Caki2 (cell line): ENCODE measurements around the gene NDUFAF5. TPM values are rescaled to one million over a fixed set of nuclear protein-coding genes. Genes with fewer than 3 reads are reported as not detected.
"Not testable (repeated sequence)": the region's sequence is repeated elsewhere in the genome, so short reads cannot be mapped to it uniquely, and the experiment has no call there.

Source experiments
- DNase-seq: peaks from one replicate; pipeline ENCODE4 v3.0.0-alpha.2; 2015; ENCODE audit warnings: low read depth
- in situ Hi-C: cut with HindIII; loops from 2 replicates; pipeline ENCODE4 v1.10.0; 2016; ENCODE audit warnings: low sequenced_read_pairs, low pct_unique_long_range_greater_than_20kb, mixed read lengths
- total RNA-seq: library from RNA; depleted of rRNA; stranded (reverse); fragments of >200 nt; shearing (Covaris generic); gene quantifications from 2 replicates; pipeline ENCODE4 v1.2.3, GENCODE V29; 2014; ENCODE audit warnings: low replicate concordance; rRNA removed

NDUFAF5 gene, protein sequence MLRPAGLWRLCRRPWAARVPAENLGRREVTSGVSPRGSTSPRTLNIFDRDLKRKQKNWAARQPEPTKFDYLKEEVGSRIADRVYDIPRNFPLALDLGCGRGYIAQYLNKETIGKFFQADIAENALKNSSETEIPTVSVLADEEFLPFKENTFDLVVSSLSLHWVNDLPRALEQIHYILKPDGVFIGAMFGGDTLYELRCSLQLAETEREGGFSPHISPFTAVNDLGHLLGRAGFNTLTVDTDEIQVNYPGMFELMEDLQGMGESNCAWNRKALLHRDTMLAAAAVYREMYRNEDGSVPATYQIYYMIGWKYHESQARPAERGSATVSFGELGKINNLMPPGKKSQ
- 13.1 and 49.7 TPM in 2 replicates for total RNA-seq

DNA sequence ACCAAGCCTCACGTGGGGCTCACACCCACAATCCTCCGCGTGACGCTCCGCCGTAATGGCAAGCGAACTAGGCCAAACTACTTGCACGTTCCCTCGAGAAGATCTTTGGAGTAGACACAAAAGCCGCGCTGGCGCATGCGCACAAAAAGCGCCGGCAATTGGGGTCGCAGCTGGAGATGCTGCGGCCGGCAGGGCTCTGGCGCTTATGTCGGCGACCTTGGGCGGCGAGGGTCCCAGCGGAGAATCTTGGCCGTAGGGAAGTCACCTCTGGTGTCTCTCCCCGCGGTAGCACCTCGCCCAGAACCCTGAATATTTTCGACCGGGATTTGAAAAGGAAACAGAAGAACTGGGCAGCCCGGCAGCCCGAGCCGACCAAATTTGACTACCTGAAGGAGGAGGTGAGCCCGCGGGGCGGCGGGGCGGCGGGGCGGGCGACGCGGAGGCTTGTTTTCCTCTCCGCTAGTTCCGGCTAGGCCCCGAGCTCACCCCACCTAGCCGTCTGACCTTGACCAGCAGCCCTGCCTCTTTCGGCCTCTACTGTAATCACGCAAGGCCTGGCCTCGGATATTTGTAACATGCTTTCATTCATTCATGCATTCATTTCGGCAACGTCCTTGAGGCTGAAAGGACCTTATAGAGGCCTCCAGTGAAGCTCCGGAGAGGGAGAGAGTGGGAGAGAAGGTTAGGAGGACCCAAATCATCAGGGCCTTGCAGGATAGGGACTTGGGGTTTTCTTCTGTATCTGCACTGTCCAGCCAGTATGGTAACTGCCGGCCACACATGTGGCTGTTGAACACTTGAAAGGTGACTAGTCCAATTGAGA, at the start of gene NDUFAF5, which contains the start of gene ESF1:
NDUFAF5 (plus strand) TSS at position 136 of the 823 bp plus-strand sequence; CDS start at position 177, 41 bp downstream.
ESF1 (minus strand) TSS at position 27 of the 823 bp plus-strand sequence. CDS start 1,779 bp downstream, outside the sequence.
- peak; percentile 85 for DNase-seq
- in situ Hi-C loops, result no loop called here

DNA sequence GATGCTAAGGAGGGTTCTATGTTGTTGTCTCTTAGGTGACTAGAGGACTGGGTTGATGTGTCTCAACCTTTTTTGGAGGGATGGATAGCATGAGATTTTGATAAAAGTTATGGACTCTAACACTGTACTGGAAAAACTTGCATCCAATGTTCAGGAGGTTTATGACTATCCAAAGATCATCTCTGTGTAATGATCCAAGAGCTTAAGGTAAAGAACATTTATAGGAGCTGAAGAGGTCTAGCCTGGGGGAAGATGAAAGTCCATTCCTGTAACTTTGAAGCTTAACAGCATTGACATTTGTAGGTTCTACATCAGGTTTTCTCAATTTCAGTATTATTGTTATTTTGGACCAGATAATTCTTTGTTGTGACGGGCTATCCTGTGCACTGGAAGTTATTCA, 49.0 kb upstream of the NDUFAF5 start:
- DNase-seq, result no peak
- in situ Hi-C loops, result no loop called here

DNA sequence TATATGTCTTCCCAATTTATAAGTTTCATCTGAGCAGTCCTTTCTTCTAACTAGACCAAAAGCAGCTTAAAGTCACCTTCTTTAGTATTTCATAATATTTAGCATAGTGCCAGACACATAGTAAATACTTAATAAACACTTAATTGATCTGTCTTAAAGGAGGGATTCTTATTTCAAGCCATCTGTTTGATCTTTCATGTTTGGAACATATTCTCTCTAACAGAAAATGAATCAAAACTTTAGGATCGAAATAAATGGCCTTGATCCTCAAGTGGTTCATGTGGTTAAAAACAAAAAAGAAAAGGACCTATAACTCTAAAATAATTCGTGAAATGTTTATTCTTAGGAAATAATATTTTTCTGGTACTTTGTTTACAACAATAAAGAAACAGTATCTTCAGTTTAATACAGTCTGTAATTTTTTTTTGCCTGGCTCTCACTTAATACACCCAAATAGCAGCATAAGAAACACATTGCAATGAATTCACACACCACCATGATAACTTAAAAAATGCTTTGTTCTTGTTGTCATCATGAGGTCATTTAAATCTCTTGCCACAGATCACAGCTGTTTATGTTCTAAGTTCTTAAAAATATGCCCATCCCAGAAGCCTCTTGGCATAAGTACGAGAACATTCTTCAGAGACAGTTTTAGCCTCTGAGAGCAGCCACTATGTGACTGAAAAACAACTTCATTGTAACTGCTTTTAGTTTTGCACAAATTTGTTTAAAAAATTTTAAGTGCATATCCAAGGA, 48.2 kb upstream of the NDUFAF5 start:
- DNase-seq, result no peak
- in situ Hi-C loops, result no loop called here

DNA sequence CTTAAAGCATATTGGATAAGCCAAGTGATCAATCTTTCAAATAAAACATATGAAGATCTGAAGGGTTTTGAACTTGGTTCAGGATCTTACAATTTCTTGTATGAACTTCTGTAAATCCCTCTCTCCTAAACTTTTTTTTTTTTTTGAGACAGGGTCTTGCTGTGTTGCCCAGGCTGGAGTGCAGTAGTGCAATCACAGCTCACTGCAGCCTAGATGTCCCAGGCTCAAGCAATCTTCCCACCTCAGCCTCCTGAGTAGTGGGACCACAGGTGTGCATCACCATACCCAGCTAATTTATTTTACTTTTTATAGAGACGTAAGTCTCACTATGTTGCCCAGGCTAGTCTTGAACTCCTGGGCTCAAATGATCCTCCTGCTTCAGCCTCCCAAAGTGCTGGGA, 46.6 kb upstream of the NDUFAF5 start:
- in situ Hi-C loops, DNase-seq: not testable (repeated sequence)

DNA sequence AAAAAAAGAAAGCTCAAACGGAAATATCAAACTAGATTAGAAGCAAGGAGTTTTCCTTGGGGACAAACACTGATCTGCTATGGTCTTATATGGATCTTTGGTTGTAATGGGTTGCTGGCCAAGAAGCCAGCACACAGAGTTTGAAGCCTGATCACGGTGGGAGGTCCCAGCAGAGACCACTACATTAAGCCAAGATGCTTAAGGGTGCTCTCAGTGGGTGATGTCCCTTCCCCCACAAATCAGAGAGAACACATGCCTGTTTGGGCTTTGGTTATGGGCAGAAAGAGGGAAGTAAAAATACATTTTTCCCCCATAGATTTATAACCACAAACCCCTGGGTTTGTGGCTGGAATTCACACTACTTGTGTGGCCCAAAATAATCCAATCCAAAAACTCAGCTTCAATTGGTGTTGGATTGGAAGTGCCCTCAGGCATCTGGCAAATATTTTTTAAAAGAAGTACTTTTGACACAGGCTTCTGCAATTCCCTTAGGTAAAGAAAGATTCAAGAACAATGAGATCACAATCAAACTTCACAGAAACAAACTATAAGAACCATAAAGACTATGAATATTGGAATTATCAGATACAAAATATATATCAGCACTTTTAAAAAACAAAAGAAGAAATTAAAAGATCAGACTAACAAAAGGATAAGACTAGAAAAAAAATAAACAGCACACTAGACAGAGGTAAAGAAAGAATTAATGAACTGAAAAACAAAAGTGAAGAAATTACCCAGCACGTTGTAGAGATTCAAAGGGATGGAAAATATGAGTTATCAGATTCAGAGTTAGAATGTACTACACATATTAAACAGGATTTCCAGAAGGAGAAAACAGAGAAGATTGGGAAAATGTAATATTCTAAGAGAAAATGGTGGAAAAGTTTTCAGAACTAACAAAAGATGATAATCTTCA, 44.8 kb upstream of the NDUFAF5 start:
- DNase-seq, result no peak
- in situ Hi-C loops, result no loop called here

DNA sequence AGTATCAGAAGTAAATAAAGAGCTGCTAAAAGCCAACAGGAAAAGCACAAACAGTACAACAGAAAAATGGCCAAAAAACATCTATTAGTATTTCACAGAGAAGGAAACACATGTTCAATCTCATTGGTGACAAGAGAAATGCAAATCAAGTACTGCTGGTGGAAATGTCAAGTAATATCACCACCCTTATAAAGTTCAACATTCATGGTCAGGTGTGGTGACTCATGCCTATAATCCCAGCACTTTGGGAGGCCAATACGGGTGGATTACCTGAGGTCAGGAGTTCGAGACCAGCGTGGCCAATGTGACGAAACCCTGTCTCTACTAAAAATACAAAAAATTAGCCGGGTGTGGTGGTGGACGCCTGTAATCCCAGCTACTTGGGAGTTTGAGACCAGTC, 42.9 kb upstream of the NDUFAF5 start:
- no peak for DNase-seq
- in situ Hi-C loops, result no loop called here

DNA sequence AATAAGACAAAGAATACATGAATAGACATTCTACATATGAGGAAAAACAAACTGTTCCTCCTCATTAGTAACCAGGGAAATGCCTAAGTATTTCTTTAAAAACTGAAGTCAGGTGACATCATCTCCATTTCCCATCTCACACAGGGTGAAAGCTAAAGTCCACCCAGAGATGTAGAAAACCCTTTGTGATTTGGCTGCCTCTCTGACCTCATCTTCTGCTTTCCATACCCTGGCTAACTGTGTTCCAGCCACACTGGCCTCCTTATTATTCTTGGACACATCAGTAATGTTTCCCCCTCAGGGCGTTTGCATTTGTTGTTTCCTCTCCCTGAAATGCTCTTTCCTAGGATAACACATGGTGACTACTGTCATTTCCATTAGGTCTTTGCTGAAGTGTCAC, 40.5 kb upstream of the NDUFAF5 start:
- DNase-seq, result peak; percentile 47
- in situ Hi-C loops, result no loop called here

DNA sequence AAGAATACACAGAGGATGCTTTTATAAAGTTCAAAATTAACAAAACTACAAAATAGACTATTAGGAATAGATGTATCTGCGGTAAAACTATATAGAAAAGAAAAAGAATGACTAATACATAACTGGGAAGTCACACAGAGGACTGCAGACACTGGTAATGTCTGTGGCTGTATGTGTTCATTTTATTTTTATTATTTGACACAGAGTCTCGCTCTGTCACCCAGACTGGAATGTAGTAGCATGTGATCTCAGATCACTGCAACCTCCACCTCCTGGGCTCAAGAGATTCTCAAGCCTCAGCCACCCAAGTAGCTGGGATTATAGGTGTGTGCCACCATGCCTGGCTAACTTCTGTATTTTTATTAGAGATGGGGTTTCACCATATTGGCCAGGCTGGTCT, 39.0 kb upstream of the NDUFAF5 start:
- in situ Hi-C loops, result no loop called here
- DNase-seq, result peak; percentile 84

DNA sequence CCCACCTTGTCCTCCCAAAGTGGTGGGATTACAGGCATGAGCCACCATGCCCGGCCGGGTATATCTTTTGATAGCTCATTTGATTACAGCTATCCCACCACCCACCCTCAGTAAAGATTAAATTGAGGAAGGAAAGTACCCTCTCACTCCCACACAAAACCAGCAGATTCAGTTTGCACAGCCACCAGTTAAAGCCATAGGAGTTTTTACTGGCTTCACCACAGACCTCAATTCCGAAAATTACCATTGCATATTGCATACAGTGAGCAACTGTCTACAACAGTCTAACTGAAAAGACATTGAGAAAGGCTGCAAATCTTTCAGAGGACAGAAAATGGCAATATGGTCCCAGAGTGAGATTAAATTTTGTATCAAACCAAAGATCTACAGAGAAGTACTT, 35.0 kb upstream of the NDUFAF5 start:
- in situ Hi-C loops, result no loop called here
- no peak for DNase-seq

DNA sequence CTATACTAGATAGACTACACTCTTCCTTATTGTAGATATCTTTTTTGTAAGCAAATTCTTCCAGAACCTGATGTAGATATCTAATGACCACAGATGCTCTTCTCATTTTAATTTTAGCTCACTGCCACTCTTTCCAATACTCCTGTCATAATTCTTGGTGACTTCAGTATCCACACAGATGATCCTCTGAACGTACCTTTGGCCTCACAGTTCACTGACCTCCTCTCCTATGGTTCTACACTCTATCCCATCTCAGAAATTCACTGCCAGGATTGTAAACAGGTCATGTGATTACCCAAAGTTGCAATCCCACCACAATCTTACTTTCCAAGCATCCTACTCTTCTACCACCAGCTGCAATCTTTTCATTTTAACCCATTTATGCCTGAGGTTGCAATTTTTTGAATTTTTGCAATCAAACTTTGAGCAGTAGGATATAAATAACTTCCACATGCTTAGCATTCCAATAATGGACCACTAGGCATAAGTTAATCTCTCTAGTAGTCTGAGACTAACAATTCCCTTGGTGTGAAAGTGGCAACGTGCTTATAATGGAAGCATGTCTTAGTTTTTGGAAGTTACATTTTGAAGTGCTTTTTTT, 31.3 kb upstream of the NDUFAF5 start:
- no peak for DNase-seq
- in situ Hi-C loops, result no loop called here

DNA sequence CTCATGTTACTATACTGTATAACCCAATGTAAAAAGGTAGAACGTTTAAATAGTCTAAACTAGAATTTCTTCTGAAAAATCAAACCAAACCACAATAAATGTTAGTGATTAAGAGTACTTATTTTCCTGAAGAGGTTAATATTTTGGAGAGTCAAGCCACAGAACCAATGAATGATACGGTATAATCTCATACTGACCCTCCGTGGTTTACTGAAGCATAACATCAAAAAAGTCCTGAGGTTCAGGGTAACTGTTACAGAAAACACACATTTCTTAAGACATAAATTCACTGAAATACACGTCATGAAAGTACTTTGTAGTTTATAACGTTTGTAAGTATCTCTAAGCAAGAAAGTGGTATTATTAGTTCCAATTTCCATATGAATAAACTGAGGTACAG, 29.0 kb upstream of the NDUFAF5 start:
- no peak for DNase-seq
- in situ Hi-C loops, result no loop called here

DNA sequence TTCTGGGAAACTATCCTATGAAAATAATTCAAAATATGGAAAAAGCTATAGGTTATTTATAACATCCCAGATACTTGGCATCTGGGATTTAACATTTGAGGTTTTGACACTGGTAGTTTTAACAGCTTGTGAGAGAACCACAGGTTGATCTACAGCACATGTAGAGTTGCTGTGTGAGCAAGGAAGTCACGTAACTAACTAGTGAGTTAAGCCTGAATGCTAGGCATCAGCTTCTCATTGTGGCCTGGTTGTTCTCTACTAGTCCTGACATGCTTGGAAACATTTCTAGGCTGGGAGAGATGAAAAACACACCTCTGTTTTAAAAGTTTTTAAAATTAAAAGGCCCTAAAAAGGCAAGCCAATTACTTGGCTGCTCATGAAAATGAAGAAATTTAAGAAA, 28.3 kb upstream of the NDUFAF5 start:
- no peak for DNase-seq
- in situ Hi-C loops, result no loop called here

DNA sequence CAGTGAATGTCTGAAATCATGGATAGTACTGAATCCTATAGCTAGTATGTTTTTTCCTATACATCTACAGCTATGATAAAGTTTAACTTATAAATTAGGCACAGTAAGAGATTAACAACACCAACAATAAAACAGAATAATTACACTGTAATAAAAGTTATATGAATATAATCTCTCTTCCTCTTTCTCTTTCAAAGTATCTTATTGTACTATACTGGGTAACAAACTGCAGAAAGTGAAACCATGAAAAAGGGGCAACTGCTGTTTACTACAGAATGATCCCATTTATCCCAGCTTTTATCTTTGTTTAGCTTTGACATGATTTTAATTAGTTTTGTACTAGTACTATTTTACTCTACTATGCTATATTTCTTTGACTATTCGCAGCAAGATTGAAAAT, 25.9 kb upstream of the NDUFAF5 start:
- DNase-seq, result no peak
- in situ Hi-C loops, result no loop called here

DNA sequence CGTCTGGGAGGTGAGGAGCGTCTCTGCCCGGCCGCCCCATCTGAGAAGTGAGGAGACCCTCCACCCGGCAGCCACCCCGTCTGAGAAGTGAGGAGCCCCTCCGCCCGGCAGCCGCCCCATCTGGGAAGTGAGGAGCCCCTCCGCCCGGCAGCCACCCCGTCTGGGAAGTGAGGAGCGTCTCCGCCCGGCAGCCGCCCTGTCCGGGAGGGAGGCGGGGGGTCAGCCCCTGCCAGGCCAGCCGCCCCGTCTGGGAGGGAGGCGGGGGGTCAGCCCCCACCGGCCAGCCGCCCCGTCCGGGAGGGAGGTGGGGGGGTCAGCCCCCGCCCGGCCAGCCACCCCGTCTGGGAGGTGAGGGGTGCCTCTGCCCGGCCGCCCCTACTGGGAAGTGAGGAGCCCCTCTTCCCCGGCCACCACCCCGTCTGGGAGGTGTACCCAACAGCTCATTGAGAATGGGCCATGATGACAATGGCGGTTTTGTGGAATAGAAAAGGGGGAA, 24.3 kb upstream of the NDUFAF5 start:
- in situ Hi-C loops, DNase-seq: not testable (repeated sequence)

DNA sequence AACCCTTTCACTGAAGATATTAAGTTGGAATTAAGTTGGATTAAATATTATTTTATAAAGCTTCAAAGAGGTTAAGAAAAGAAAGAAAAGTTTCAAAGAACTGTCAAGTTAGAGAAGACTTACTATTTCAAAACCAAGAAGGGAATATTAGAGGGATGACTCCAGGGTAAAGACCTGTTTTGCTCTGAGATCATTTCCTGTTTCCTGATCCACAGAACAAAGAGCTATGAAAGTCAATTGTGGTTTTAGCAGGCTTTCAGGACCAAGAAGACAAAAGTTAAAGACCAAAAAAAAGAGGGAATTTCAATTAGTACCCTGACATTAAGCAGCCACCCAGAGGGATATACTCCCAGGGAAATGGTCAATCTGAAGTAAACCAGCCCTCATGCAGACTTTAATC, 19.5 kb upstream of the NDUFAF5 start:
- DNase-seq, result no peak
- in situ Hi-C loops, result no loop called here

DNA sequence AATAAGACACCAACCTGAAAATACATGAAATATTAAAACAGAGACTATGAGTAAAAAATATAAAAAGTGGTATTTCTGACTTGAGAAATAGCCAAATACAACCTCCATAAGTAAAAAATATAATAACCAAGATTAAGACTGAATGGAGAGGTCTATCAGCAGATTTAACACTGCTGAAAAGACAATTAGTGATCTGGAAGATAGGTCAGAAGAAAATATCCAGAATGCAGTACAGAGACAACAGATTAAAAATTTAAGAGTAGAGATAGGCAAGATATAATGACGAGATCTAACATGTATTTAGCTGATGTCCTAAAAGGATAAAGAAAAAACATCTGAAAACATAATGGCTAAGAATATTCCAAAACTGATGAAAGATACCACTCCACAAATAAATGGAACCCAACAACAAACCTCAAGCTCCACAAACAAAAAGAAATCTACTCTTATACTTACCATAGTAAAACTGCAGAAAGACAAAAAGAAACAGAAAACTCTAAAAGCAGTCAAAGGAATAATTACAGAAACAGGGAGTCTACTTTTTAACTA, 18.9 kb upstream of the NDUFAF5 start:
- in situ Hi-C loops, result no loop called here
- DNase-seq, result no peak

DNA sequence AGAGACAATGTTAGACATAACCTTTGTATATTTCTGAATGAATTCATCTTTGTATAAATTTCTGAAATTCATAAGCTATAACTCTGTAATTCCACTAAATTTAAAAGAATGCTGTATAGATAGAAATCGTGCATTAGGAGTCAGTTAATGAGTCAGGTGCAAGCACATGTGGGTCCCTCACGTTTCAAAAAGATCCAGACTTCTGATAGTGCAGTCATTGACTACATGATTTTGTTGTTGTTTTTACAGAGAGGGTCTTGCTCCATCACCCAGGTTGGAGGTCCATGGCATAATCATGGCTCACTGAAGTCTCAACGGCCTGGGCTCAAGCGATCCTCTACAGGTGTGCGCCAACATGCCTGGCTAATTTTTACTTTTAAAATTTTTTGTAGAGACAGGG, 14.7 kb upstream of the NDUFAF5 start:
- no peak for DNase-seq
- in situ Hi-C loops, result no loop called here
